GM10847 (cell line): ENCODE measurements around the gene MRPL28.

Source experiments
- POLR2A ChIP-seq: IDR thresholded peaks from 2 replicates; pipeline ENCODE4 v1.6.1; 2011; ENCODE audit not compliant: insufficient read length; ENCODE audit errors: extremely low read depth

The MRPL28 gene

DNA sequence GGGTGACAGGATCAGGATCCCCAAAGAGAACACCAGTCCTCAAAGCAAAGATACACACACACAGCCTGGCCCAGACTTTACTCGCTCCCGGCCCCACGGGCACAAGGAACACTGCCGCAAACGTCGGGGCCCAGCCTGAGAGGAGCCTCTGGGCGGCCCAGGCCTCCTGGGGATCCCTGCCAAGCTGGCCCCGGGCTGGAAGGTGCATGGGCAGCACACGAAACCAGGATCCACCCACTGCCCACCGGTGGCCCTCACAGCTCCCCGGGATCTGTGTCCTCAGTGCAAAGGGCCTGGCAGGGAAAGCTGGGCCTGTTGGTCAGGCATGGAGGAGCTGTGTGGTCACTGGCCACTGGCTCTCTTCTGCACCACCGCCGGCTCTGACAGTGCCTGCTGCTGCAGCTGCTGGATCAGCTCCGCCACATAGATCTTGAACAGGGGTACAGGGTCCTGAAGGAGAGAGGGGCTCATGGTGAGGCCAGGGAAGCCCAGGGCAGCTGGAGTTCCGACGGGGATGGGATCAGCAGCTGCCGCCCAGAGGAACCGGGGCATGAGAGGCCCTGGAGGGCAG is 2.9 kb downstream of the MRPL28 start:
- no peak for TF ChIP-seq POLR2A

- no peak for TF ChIP-seq POLR2A
These were observed 3.9 kb downstream of the MRPL28 start for GRCh38 chr16:366476-366875.

- no peak for TF ChIP-seq POLR2A
These were observed 5.5 kb downstream of the MRPL28 start for GRCh38 chr16:364595-365491.

DNA sequence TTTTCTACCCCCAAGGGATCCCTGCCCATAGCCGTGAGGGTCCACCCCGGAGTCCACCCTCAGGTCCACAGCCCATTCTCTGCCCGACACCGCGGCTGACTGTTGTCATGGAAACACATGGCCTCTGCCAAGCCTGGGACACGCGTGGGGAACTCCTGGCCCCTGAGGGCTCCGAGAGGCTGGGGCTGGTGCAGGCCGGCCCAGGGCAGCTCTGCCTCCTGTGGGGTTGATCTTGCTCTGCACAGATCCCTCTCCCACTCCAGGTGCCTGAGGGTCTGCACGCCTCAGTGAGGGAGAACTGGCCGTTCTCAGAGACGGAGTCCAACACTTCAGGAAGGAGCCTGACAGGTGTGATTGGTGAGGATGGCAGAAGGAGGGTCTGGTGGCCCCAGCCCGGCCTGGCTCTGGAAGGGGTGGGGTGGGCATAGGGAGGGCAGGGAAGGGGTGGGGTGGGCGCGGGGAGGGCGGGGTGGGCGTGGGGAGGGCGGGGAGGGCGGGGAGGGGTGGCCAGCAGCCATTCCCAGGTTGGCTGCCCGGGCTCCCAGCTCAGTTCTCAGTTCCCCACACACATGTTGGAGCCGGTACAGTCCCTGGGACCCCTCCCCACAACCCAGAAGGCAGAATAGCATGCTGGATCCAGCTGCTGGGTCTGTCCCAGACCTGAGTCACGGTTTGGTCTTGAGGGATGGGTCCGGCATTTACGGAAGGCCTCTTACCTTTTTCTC is 6.4 kb downstream of the MRPL28 start:
- no peak for TF ChIP-seq POLR2A

GRCh38 chr16:363110-363765 is 7.1 kb downstream of the MRPL28 start:
- TF ChIP-seq POLR2A: no peak

GRCh38 chr16:361872-362701 is 8.3 kb downstream of the MRPL28 start:
- TF ChIP-seq POLR2A: no peak

GRCh38 chr16:361341-361871 is 8.9 kb downstream of the MRPL28 start:
- TF ChIP-seq POLR2A: no peak

GRCh38 chr16:360698-361336 is 9.5 kb downstream of the MRPL28 start:
- TF ChIP-seq POLR2A: no peak

- TF ChIP-seq POLR2A: no peak
These were observed 10.3 kb downstream of the MRPL28 start for GRCh38 chr16:359871-360697.

GRCh38 chr16:359067-359763 is 11.1 kb downstream of the MRPL28 start:
- no peak for TF ChIP-seq POLR2A

- TF ChIP-seq POLR2A: no peak
These were observed 13.6 kb downstream of the MRPL28 start for GRCh38 chr16:356741-357140.

GRCh38 chr16:354971-355461 is 15.3 kb downstream of the MRPL28 start:
- TF ChIP-seq POLR2A: no peak

GRCh38 chr16:354291-354881 is 16.0 kb downstream of the MRPL28 start:
- TF ChIP-seq POLR2A: no peak
